GM12891 (cell line): ENCODE results near the gene ST3GAL3.

Experiments used
- POLR2A ChIP-seq: IDR thresholded peaks from 2 replicates; pipeline ENCODE4 v1.6.1; 2011; ENCODE audit warnings: low read depth, low read length, control low read depth
- POLR2AphosphoS5 ChIP-seq: IDR thresholded peaks from 2 replicates; pipeline ENCODE4 v1.6.1; 2011; ENCODE audit warnings: low read depth, low read length, control low read depth
- TAF1 ChIP-seq: IDR thresholded peaks from 2 replicates; pipeline ENCODE4 v1.6.1; 2011; ENCODE audit warnings: low read depth, low read length, control low read depth

DNA sequence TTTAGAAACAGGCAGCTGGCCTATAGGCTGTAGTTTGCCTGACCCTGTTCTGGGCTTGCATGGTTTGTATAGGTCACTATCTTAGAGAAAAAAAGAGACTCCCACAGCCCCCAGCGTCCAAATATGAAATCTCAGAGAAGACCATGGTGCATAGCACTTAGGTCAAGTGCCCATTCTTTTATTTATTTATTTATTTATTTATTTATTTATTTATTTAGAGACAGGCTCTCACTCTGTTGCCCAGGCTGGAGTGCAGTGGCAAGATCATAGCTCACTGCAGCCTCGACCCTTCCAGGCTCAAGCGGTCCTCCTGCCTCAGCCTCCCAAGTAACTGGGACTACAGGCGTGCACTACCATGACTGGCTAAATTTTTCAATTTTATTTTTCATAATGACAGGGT lies 175.4 kb downstream of the ST3GAL3 start:
- no peak for TF ChIP-seq POLR2A
- TF ChIP-seq TAF1, result no peak
- TF ChIP-seq POLR2AphosphoS5, result no peak
